COR-L47 (cell line): Measurements from ENCODE around the gene UBL3.

ENCODE experiments used
- DNase-seq: peaks from one replicate; lab custom pipeline; 2025; lab: John Stamatoyannopoulos, UW

Gene UBL3

DNA sequence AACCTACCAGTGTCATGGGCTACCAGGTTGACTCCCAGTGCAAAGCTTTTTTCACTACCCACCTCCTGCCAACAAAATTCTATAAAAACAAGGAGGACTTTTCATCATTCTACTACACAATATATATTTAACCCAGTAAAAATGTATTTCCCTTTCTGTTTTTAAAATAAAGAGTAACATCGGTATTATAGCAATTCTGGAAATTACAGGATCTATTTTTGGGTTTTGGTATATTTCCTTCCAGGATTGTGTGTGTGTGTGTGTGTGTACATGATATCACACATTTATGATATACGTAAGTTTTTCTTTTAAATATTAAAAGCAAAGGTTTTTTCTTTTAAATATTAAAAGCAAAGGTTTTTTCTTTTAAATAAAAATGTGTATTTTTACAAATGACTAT lies 6.0 kb upstream of the UBL3 start:
- DNase-seq, result no peak

DNA sequence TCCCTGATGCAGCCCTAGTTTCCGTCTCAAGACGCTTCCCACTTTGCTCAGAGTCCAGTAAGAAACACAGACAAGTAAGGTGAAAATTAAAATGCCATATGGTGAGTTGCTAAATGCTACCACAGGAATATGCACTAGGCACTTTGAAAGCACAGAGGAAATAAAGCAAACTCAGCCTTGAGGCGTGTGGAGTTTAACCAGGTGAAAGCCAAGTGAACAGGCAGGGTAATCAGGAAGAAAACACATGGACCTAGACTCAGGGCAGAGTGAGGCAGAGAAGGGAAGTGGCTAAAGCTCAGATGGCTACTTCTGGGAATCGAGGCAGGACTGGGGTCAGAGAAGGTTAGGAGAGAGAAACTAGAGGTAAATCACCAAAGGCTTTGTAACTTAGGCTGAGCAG lies 5.4 kb upstream of the UBL3 start:
- DNase-seq, result no peak

DNA sequence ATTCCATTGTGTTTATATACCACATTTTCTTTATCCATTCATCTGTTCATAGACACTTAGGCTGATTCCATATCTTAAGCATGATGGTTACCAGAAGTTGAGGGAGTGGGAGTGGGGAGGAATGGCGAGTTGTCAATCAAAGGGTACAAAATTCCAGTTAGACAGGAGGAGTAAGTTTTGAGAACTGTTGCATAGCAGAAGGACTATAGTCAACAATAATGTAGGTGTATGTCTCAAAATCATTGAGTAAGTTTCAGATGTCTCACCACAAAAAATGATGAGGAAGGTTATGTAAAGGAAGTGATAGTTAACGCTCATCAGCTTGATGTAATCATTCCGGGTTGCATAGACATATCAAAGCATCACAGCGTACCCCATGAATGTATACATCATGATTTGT lies 4.6 kb upstream of the UBL3 start:
- no peak for DNase-seq

DNA sequence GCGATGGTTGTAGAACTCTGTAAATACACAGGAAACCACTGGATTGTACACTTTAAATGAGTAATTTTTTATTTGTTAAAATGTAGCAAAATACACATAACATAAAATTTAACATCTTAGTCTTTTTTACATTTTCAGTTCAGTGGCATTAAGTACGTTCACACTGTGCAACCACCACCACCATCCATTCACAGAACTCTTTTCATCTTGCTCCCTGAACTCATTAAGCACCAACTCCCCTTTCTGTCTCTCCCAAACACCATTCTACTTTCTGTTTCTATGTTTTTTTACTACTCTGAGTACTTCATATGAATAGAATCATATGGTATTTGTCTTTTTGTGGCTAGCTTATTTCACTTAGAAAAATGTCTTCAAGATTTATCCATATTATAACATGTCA lies 2.7 kb upstream of the UBL3 start:
- DNase-seq, result no peak

DNA sequence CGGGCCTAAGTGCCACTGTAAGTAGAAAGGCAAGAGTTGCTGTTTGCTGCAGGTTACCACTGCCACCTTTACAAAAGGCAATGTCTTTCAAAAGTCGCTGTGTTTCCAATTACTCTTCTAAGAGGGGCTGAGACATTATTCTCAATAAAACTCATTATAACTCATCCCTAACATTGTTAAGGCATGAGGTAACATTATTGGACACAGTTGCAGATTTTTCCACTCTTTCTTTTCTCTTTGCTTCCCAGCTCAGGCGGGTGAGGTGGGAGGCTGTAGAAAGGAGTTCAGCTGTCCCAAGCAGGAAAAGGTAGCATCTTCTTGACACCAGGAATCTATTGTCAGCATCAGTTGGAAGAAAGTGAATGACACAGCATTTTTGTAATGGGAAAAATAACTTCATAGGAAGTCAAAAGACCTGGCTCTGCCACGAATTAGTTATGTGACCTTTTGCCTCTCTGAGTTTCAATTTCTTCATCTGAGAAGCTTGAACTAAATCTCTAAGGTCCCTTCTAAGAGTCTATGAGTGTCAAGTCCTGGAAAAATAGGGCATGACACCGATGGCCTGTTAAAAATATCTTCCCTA lies 2.1 kb upstream of the UBL3 start:
- DNase-seq, result no peak

DNA sequence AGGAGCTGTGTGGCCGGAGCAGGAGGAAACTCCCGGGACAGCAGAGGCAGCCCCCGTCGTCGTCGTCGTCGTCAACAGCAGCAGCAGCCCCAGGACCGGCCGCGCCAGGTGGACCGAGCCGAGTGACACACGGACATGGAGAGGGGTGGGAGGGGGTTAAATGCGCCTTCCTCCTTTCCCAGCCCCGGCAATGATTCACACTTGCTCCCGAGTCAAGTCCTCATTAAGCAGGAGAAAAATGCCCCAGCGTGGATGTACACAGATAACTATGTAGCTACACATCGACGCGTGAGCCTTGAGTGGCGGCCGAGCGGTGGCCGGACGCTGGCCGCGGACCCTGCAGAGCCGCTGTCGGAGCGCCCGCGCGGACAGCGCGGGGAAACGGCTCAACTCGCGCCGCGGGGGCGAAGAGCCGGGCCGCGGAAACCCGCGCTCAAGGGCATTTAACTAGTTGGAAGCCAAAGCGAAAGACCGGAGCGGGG lies 645 bp downstream of the UBL3 start:
- peak; percentile 60 for DNase-seq

DNA sequence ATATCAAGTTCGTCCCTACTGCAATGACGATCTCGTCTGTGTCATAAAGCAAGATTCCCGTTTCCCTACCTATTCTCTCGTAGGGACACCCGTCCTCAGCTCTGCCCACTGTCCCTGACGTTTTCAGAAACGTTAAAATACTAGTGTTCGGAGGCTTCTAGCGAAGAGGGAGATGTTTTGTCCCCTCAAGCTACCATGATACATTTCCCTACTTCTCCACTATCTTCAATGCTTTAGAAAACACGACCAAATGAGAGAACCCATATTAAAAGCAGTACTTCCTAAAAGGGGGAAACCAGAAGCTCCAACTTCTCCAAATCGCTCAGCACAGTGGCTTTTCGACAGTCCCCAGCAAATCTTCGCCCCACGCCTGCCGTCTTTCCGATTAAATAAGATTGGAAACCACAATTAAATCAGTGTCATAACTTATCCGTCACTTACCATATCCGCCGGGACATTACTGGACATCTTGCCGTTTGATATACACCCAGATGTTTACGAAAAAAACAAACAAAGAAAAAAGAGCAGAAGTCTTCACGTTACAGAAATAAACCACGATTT lies 1.3 kb downstream of the UBL3 start:
- DNase-seq, result no peak

DNA sequence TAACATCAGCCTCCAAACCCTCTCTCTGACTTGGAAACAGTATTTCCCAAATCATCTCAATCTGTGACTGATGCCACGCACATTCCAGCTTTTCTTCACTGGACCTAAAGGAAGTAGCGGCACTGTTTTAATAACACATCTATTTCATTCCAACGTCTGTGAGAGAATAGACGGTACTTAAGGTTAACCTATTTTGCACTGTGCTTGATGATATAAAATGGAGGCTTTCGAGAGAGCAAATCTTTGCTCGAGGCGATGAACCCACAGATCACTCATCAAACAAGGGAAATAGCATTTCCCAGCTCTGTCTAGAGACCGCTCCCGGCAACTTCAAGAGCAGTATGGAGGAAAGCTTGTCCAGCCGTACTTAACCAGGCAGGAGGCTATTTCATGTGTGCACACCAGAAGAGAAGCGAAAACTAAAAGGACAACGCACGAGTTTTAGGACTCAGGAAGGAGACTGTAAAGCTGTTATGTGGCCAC lies 2.9 kb downstream of the UBL3 start:
- no peak for DNase-seq

DNA sequence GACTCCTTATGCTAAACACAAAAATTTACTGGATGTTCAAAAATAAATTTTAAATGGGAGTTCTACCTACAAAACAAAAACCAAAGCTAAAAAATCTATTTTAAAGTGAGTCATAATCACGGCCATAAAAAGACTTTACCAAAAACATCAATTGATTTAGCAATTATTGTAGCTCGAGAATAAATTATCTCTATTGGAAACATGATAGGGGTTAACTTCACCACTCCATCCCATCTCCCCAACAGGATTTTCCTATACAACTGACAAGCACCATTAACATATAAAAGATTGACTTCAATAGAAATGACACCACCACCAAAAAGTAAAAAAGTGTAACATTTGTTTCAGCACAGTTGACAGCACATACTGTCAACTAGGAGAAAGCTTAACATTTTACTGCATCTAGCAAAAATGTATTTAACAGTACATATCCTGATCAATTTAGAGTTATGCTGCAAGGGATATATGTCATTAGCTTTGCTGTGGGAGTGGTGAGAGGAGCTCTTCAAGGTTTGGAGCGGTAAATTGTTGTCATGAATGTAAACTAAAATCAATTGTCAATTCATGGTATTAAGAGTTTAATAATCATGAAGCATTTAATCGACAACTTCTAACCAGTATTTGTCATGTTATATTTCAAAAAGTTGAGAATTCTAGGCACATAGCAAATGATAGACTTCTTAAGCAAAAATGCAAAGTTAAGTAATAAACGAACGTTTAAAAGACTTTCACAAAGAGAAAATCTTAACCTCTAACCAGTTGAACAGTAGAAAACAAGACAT lies 3.8 kb downstream of the UBL3 start:
- no peak for DNase-seq

DNA sequence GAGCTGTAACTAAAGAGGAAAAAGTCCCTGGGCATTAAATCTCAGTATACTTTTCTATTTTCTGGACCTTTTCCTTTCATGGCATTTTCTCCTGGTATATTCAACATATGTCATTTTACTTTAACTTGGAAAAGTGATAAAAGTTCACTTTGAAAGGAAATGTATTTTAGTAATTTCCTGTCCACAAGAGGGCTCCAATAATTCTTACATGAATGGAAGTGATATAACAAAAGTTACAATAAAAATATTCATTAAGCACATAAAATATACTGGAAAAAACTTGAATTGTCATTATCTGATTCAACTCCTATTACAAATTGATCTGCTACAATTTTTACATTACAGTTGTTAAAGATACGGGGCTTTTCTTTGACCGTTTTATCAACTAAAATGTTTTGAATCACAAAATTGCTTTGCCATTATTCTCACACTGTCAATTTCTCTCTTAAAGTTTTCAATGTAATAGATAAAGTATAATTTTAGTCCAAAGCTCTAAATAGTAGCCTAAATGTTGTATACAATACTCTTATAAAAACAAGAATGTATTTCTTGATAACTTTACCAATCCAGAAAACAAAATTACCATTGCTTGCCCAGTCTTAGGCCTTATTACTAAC lies 4.9 kb downstream of the UBL3 start:
- DNase-seq, result no peak

DNA sequence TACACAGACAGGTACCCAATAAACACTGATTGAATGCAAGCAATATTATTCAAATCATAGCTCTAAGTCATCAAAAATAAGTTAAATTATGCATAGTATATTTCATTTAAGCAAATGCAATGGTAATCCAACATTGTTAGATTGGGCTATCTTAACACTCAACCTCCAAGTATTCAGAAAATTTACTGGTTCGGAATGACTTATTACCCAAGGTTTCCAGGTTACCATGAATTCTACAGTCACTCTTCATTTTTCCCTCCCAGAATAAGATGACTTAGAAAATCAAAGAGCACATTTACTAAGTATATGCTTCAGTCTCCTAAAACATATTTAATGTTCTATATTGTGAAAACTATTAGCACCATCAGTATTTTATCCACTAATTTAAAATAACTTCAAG lies 6.0 kb downstream of the UBL3 start:
- DNase-seq, result no peak

DNA sequence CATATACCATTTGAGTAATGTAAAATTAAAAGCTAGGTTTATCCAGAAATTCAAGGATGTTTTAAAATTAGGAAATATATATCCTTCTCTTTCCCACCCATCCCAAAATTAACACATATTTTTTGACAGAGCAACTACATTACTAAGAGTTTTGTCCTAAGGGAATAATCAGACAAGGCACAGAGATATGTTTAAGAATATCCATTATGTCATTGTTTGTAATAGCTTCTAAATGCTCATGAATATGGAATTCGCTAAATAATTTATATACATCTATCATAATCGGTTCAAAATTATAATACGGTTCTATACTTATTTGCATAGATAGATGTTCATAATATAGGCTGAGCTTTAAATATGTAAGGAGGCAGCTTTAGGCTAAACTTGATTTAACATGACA lies 9.8 kb downstream of the UBL3 start:
- DNase-seq, result no peak

DNA sequence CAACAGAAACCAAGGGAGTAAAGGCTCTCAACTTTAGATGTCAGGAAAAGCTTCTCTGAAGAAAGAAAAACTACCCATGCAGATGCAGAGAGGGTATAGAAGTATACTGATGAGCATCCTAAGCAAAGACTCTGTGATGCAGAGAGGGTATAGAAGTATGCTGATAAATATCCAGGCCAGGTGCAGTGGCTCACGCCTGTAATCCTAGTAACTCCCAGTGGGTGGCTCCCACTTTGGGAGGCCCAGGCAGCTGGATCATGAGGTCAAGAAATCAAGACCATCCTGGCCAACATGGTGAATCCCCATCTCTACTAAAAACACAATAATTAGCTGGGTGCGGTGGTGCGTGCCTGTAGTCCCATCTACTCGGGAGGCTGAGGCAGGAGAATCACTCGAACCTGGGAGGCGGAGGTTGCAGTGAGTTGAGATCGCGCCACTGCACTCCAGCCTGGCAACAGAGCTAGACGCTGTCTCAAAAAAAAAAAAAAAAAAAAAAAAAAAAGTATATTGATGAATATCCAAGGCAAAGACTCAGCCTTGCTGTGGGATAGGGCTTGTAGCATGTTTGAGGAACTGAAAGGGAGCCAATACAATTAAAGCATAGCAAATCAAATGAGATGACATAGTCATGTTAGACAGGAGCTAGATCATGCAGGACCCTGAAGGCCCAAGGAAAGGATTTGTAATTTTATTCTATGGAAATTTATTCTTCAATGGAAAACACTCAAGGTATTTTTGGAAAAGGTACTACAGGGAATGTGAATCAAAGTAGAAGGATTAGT lies 14.9 kb downstream of the UBL3 start:
- DNase-seq, result no peak

DNA sequence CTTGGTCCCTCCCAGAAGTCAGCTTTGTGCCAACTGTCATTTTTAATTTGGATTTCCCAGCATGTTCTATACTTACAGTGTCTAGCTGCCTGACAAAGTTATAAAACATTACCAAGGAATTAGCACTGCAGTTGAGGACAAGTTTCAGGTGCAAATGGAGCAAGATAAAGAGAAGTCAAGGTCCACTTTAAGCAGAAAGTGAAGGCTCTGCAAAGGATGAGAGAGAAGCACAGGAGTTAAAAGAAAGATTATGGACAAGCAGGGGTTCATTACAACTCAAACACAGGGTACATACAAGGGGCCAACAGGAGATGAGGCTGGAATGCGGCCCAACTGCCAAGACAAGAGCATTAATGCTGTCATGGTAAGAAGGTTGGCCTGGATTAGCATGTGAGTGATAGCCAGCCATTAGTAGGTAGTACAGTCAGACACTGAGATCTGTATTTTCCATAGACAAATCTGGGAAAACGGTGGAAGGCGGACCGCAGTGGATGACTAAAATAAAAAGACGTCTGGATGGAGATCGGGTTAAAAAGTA lies 17.6 kb downstream of the UBL3 start:
- no peak for DNase-seq

DNA sequence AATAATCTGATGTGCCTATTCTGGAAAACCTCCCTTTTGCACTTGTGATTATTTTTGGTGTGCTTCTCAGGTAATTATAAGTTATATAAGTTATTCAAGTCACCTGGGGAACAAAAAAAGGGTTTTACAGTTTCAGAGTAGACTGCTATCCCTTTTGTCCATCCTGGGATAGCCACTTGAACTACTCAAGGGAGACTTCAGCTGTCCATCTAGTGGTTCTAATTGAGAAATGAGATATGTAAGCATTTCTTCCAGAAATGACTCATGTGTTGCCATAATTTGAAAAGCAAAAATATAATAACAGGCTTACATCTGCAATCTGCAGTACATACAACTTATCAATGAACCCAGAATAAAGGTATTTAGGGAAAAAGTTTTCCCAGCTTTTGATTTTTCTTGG lies 20.4 kb downstream of the UBL3 start:
- no peak for DNase-seq

DNA sequence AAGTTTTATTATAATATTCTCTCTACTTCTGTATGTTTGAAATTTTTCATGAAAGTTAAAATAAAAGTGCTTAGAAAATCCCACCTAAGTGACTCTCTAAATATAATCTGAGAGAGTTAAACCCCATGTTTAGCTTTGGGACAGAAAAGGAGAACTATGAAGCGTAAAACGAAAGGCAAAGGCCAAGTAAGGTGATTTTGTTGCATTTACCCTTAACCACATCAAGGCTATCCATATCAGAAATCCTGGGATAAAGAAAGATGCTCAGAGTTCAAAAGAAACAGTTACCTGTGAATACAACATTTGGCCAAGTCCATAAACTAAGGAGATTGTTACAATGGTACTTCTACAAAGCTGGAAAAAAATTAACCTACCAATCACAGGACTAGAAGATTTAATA lies 31.3 kb downstream of the UBL3 start:
- DNase-seq, result no peak

DNA sequence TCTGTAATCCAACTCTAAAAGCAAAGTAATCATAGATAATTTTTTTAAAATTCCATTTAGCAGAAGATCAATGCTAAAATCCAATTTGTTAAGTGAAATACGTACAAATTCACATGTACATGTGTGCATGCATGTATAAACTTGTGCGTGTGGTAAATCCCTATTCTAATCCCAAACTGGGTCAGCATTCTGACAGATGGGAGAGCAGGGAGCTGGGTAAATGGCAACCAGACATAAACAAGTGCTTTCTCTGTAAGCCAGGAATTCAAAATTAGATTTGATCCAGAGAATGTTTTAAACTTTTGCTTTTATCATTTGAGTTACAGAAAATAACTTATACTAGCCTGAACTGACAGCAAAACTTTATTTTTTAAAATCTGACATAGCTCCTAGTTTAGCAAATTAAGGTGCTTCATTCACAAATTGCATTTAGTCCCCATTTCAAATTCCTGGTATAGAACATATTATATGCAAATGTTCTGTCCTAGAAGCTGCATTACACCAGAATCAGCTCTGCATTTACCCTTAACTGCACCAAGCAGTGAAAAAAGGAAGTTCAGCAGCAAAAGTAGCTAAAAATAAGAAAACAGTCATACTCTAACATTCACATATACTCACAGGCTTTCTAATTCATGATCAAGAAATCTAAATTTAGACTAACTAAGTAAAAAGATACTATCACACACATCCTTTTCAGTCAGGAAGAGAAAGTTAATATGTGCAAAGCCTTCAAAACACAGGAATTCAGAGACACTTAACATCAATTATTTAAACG lies 32.6 kb downstream of the UBL3 start:
- no peak for DNase-seq

DNA sequence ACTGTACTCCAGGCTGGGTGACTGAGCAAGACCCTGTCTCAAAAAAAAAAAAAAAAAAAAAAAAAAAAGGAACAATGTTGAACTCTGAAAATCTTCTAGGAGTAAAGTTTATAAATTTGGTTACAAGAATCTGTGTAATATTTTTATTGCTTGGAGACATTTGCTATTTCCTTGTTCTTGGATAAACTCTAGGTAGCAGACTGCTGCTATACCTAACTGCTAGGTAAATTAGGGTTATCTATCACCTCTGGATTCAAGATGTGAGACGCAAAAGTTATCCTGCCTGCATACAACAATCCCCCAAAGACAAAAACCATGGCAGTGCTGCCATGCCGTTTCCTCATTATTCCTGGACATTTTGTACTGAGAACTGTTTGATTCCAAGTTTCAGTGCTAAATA lies 33.7 kb downstream of the UBL3 start:
- DNase-seq, result no peak

DNA sequence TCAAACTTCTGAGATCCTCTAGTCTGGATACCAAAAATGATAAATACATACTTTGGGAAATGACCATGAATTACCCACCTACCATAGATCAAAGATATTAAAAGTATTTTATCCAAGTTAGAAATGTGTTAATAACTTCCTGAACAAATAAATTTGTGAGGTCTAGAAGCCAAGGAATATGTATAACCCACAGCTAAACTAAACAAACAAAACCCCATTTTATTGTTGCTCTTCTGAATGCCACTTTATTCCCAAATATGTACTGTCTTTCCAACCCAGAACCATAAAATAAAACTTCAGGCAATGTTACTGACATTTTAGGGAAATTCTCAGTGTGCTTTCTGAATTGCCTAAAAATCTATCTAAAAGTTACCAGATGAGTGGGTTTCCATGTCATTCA lies 35.1 kb downstream of the UBL3 start:
- no peak for DNase-seq

DNA sequence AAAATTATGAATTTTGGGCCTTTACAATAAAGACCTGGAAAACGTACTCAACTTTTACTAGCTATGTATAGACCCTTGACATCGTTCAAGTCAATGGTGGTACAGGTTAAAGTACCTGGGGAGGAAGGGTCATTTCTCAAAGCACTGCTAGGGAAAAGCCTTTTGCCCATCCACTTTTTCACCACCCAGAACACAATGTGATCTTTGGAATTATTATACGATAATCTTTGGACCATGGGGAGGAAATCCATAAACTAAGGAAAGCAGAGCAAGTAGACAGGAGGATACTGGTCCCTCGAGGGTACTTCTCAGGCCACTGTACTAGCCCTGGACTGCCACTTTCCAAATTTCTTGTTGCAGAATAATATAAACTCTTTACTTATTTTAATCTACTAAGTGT lies 39.5 kb downstream of the UBL3 start:
- no peak for DNase-seq

DNA sequence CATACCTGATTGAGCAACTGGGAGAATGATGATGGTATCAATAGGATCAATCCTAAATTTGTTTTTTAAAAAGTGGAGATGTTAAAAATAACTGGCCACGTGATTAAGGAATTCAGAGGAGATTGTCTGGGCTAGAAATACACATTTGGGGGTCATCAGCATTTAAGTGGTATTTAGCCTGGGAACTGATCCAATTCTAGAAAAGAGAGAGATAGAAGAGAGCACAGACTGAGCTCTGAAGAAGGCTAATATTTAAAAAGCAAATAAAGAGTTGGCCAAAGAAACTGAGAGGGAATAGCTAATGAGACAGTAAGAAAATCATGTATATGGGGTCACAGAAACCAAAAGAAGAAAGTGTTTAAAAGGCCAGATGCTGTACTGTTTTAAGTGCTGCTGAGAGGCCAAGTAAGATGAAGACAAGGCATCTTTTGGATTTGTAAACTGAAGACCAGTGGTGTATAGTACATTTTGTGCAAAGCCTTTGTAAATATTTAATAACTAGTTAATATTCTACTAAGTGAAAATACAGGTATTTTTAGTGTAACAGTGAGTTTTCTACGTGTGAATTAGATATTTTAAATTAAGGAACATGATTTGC lies 40.2 kb downstream of the UBL3 start:
- DNase-seq, result no peak
